Measurements from ENCODE around the gene PTCD2.

Gene PTCD2

DNA sequence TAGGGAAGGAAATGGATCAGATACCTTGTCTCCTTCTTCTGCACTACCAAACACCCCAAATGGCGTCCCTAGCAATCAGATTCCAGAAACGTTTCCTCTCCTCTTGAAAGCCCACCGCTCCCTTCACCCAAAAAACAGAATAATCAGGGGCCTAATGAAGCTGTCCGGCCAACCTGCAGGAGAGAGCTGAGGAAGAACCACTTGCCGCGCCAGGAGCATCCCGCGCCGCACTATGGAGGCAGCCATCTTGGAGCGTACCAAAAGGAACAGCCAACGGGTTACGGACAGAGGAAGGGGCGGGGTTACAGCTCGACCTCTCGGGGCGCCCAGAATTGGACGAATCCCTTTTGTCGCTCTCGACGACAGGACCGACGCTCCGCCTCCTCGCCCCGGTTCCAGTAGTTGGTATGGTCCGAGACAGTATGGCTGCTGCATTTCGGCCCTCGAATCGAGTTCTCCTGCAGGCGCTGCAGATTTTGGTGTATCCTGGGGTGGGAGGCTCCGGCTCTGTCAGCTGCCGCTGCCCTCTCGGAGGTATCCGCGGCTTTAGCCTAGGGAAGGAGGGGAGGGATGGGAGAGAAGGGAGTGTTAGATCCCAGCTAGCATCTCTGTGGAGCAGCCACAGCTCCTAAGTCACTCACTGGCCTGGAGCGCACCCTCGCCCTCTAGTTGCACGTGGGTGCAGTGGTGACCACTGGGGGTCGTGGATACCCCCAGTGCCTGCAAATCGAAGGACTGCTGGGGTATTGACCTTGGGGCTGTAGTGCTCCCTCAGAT is at the start of gene PTCD2, which contains the start of gene MRPS27:
Gene PTCD2, plus strand, starts transcription at position 398 of the 777 bp plus-strand sequence. Its CDS starts 10 bp downstream, at position 408.
Gene MRPS27, minus strand, starts transcription at position 265 of the 777 bp plus-strand sequence. Its CDS starts 19 bp downstream, at position 246.
- peak; percentile 79 to 89 for DNase-seq (ENCODE audit: low read depth in 2 of 2)

DNA sequence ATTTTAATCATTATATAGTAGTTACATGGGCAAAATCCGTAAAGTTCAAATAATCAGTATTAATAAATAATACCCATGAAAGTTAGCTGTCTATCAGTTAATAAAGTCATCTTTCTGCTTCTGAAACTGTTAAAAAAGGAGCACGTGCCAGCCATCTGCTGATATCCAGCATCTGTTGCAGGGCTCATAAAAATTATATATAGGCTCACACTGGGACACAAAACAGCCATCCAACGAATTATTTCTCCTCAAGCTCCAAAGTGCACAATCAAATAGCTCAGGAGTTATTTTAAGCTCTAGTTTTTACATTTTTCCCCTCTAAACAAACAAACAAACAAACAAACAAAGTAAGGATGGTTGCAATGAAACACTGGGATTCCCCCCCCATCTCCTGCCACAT is 48.5 kb upstream of the PTCD2 start:
- DNase-seq (ENCODE audit: low read depth in 2 of 2), result no peak

GRCh38 chr5:72272398-72272797 is 47.8 kb upstream of the PTCD2 start:
- DNase-seq (ENCODE audit: low read depth in 2 of 2), result no peak

GRCh38 chr5:72273547-72273946 is 46.6 kb upstream of the PTCD2 start:
- DNase-seq (ENCODE audit: low read depth in 2 of 2), result no peak

DNA sequence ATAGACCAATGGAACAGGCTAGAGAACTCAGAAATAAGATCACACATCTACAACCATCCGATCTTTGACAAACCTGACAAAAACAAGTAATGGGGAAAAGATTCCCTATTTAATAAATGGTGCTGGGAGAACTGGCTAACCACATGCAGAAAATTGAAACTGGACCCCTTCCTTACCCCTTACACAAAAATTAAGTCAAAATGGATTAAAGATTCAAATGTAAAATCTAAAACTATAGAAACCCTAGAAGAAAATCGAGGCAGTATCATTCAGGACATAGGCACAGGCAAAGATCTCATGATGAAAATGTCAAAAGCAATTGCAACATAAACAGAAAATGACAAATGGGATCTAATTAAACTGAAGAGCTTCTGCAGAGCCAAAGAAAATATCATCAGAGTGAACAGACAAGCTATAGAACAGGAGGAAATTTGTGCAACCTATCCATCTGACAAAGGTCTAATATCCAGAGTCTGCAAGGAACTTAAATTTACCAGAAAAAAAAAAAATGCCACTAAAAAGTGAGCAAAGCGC is 43.9 kb upstream of the PTCD2 start:
- DNase-seq (ENCODE audit: low read depth in 2 of 2), result no peak

- no peak for DNase-seq (ENCODE audit: low read depth in 2 of 2)
Observed at GRCh38 chr5:72280581-72281069, 39.5 kb upstream of the PTCD2 start.

- no peak for DNase-seq (ENCODE audit: low read depth in 2 of 2)
Observed at GRCh38 chr5:72281430-72281763, 38.8 kb upstream of the PTCD2 start.

DNA sequence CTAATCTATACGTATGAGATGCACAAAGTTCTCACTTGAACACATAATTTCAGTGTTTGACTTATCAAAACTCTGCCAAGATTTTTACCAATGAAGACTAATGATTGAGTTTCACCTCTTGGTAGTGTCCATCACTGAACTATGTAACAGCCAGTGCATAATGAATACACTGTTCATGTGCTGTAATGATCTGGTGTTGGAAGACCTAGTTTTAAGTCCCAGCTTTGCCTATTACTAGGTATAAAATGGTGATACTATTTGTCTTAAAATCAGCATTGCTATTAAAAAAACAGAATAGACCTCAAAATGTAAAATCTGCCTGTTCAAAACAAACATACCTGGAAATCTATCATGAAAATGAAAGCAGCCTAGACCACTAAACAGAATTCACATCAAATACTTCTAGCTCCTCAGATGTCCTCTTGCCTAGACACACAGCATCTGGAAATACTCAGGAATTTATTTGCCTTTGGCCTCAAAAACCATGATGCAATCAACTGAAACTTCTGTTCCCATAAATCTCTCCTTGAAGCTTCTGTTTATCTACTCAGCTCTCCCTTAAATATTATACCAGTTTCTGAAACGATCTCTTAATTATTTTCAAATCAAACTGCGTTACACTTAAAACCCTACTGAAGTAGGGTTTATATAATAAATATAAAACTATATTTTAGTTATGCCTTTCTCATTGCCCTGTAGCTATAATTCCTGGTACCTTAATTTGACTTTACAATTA is 38.2 kb upstream of the PTCD2 start:
- no peak for DNase-seq (ENCODE audit: low read depth in 2 of 2)

DNA sequence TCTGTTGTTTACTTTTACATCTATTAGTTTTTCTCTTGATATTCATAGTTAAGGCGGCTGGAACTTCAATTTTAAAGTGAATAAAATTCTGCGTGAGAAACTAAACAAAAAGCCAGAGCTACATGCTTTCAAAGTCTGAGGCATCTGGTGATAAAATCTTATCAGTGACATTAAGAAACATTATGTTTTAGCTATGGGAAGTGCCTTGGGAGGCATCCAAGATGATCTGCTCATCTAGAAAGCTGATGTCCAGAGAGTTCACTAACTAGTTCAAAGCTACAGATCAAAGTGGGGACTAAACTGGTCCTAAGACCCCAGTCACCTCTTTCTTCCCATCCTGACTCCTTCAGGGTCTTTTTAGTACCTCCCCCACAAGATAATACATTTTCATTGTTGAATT is 37.3 kb upstream of the PTCD2 start:
- no peak for DNase-seq (ENCODE audit: low read depth in 2 of 2)

DNA sequence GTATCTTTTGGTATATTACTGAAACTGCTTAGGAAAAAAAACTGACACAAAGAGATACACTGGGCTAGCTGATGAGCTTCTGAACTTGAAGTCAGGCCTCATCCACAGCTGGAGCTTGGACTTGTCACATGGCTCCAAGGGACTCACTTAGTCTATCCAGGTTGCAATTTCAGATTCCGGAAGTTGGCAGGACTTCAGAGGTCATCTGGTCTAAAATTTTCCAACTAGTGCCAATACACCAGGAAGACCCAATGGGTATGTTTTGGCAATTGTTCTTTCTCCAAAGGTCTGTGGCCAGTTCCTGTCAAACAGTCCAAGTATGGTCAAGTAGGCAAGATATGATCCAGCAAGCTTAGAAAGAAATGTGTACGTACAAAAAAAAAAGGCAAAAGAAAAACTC is 36.8 kb upstream of the PTCD2 start:
- no peak for DNase-seq (ENCODE audit: low read depth in 2 of 2)

DNA sequence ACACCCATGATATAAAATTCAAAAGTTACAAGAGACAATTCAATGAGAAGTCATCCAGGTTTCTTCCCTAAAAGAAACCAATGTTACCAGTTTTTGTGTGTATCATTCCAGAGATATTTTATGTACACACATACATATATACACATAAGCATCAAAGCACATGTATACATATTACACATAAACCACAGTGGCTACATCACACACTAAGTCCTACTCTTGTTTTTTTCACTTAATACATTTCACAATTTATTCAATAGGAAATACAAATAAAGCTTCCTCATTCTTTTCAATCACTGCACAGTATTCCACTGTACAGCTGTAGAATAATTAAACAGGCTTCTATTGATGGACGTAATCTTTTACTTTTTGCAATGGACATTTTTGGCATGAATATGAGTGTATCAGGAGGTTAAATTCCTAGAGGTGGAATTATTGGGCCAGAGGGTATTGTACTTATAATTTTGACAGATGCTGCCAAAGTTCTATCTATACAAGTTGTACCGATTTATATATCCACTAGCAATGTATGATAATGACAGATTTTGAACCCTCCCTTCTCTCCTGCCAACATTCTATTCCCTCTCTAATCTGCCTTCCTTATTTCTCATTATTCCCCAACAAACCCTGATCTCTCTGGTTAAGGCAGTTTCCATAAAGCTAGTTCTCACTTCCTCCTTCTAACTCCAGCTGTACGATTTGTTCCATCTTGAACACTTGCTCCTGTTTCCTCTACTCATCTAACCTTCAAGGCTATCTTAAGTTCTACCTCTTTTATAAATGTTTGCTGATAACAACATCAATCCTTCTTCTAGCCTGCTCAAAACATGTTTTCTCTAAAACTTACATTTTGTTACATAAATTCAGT is 35.4 kb upstream of the PTCD2 start:
- no peak for DNase-seq (ENCODE audit: low read depth in 2 of 2)

GRCh38 chr5:72285424-72285821 is 34.8 kb upstream of the PTCD2 start:
- DNase-seq (ENCODE audit: low read depth in 2 of 2), result no peak

DNA sequence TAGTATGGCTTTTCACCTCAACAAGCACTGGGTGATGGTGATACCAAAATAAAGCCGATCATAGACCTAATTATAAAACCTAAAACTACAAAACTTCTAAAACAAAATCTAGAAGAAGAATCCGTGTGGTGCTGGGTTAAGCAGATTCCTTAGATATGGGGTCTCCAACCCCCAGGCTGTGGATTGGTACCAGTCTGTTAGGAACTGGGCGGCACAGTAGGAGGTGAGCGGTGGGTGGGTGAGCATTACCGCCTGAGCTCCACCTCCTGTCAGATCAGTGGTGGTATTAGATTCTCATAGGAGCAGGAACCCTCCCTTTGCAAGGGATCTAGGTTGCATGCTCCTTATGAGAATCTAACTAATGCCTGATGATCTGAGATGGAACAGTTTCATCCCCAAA is 33.4 kb upstream of the PTCD2 start:
- no peak for DNase-seq (ENCODE audit: low read depth in 2 of 2)

GRCh38 chr5:72288924-72289323 is 31.2 kb upstream of the PTCD2 start:
- DNase-seq (ENCODE audit: low read depth in 2 of 2), result no peak

GRCh38 chr5:72290356-72291133 is 29.6 kb upstream of the PTCD2 start:
- no peak for DNase-seq (ENCODE audit: low read depth in 2 of 2)

- DNase-seq (ENCODE audit: low read depth in 2 of 2), result no peak
Observed at GRCh38 chr5:72291601-72292000, 28.6 kb upstream of the PTCD2 start.

DNA sequence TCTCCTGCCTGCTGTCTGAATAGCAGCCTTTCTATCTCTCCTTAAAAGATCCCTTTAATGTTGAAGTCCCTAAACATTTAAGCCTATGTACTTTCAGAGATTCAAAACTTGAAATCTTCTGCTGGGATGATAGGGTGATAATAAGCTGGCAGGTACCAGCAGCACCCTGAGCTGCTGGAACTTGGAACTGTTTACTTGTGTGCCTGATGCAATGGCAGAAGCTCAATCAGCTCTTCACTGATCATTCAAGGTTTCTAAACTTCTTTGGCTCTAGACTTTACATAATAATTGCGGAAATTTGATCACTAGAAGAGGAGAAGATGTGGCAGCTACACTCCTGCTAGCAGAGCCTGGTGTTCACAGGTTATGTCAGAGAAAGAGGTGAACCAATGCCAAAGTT is 27.8 kb upstream of the PTCD2 start:
- DNase-seq (ENCODE audit: low read depth in 2 of 2), result no peak

GRCh38 chr5:72293495-72294055 is 26.6 kb upstream of the PTCD2 start:
- no peak for DNase-seq (ENCODE audit: low read depth in 2 of 2)

- DNase-seq (ENCODE audit: low read depth in 2 of 2), result no peak
Observed at GRCh38 chr5:72294473-72294872, 25.7 kb upstream of the PTCD2 start.

DNA sequence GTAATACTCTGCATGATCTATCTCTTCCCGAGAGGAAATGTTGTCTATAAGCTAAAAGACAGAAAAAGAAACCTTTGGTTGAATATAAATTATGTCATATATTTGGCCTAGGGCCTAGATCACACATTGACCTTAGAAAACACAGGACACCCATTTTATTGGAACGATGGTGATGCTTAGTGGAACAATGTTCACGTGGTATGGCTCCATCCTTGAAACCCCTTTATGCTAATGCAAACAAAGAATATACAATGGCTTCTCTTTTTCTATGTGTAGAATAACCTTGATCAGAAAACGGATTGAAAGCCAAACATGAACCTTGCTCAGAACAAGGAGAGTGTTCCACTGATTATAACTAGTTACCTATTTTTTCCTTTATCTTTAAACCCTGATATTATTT is 24.6 kb upstream of the PTCD2 start:
- no peak for DNase-seq (ENCODE audit: low read depth in 2 of 2)

GRCh38 chr5:72296256-72296655 is 23.9 kb upstream of the PTCD2 start:
- no peak for DNase-seq (ENCODE audit: low read depth in 2 of 2)
